Measurements from ENCODE around the gene PROSER2. TPM values are rescaled to one million over a fixed set of nuclear protein-coding genes. Genes with fewer than 3 reads are reported as not detected.
"Not testable (repeated sequence)": the region's sequence is repeated elsewhere in the genome, so short reads cannot be mapped to it uniquely, and the experiment has no call there.

PROSER2 gene
- total and polyA plus RNA-seq, 9 donors: 1.3 to 13.4 (median 3.7) TPM

- no peak overlapping the region for H3K4me3 ChIP-seq
- no peak for DNase-seq
- H3K36me3 ChIP-seq: no peaks in the 10 kb centered on the region
- no peak for TF ChIP-seq EP300 (IDR thresholded peaks at IDR 0.05)
- no peak for TF ChIP-seq POLR2A (IDR thresholded peaks at IDR 0.05)
- no peak for TF ChIP-seq CTCF (IDR thresholded peaks at IDR 0.05)
- no peaks in the 10 kb centered on the region for H3K27me3 ChIP-seq
- WGBS, 3 donors: 85 to 92% (median 89%) methylated on average over 13 of the region's 13 CpGs
- H3K4me1 ChIP-seq (ENCODE audit: insufficient read depth): no peaks in the 10 kb centered on the region
- no peak overlapping the region for H3K27ac ChIP-seq
- intact Hi-C loops (cut with DNase I): no loop called here
- no peaks in the 10 kb centered on the region for H3K9me3 ChIP-seq
Observed at GRCh38 chr10:11851910-11852309, 28.8 kb downstream of the PROSER2 start.

GRCh38 chr10:11852637-11853036, 29.5 kb downstream of the PROSER2 start:
- H3K4me1 ChIP-seq (ENCODE audit: insufficient read depth); H3K4me3 ChIP-seq; H3K9me3 ChIP-seq; H3K27me3 ChIP-seq; DNase-seq; intact Hi-C loops (cut with DNase I); H3K27ac ChIP-seq; H3K36me3 ChIP-seq: not testable (repeated sequence)
- WGBS, 3 donors: 97 to 99% (median 98%) methylated on average over 13 of the region's 13 CpGs

- no peak for TF ChIP-seq POLR2A (IDR thresholded peaks at IDR 0.05)
- no peak for TF ChIP-seq EP300 (IDR thresholded peaks at IDR 0.05)
- no peak for TF ChIP-seq CTCF (IDR thresholded peaks at IDR 0.05)
- DNase-seq: no peak
- H3K36me3 ChIP-seq: no peaks in the 10 kb centered on the region
- no peaks in the 10 kb centered on the region for H3K9me3 ChIP-seq
- no peaks in the 10 kb centered on the region for H3K27me3 ChIP-seq
- no peak overlapping the region for H3K27ac ChIP-seq
- no peak overlapping the region for H3K4me3 ChIP-seq
- intact Hi-C loops (cut with DNase I): no loop called here
- 92 to 94% (median 92%) methylated on average over 11 of the region's 11 CpGs for WGBS, 3 donors
- H3K4me1 ChIP-seq (ENCODE audit: insufficient read depth): no peaks in the 10 kb centered on the region
Observed at GRCh38 chr10:11853468-11853867, 30.3 kb downstream of the PROSER2 start.

GRCh38 chr10:11854301-11854700, 31.1 kb downstream of the PROSER2 start:
- H3K27ac ChIP-seq: no peak overlapping the region
- DNase-seq: no peak
- WGBS, 3 donors: 90 to 96% (median 95%) methylated on average over 6 of the region's 6 CpGs

GRCh38 chr10:11856089-11856488, 32.9 kb downstream of the PROSER2 start:
- TF ChIP-seq EP300 (IDR thresholded peaks at IDR 0.05) (no peak), POLR2A (IDR thresholded peaks at IDR 0.05) (no peak), CTCF (IDR thresholded peaks at IDR 0.05) (no peak)
- no peak for DNase-seq
- intact Hi-C loops (cut with DNase I): no loop called here
- H3K9me3 ChIP-seq: no peaks in the 10 kb centered on the region
- H3K4me1 ChIP-seq (ENCODE audit: insufficient read depth): no peaks in the 10 kb centered on the region
- H3K27ac ChIP-seq: no peak overlapping the region
- no peaks in the 10 kb centered on the region for H3K36me3 ChIP-seq
- no peaks in the 10 kb centered on the region for H3K27me3 ChIP-seq
- no peak overlapping the region for H3K4me3 ChIP-seq
- WGBS, 3 donors: 84 to 85% (median 85%) methylated on average over 17 of the region's 17 CpGs

More at GRCh38 chr10:11854301-11854700, 31.1 kb downstream of the PROSER2 start:
- H3K36me3 ChIP-seq: no peaks in the 10 kb centered on the region
- TF ChIP-seq EP300 (IDR thresholded peaks at IDR 0.05): no peak
- no peak for TF ChIP-seq CTCF (IDR thresholded peaks at IDR 0.05)
- no peak for TF ChIP-seq POLR2A (IDR thresholded peaks at IDR 0.05)
- H3K4me3 ChIP-seq: no peak overlapping the region
- intact Hi-C loops (cut with DNase I): no loop called here
- H3K9me3 ChIP-seq: no peaks in the 10 kb centered on the region
- no peaks in the 10 kb centered on the region for H3K4me1 ChIP-seq (ENCODE audit: insufficient read depth)
- no peaks in the 10 kb centered on the region for H3K27me3 ChIP-seq

Data from ovary (tissue), 9 donors.